Loucy (cell line): ENCODE results near the gene RHEB.

Experiments used
- H2AFZ ChIP-seq: fragments of 200-600 bp; sonication (generic); 2 replicates; pipeline ENCODE4 v1.6.0; 2016; ENCODE audit warnings: antibody characterized with exemption, mild to moderate bottlenecking, low read length, moderate library complexity
- H3F3A ChIP-seq: fragments of 200-600 bp; 2 replicates; pipeline ENCODE4 v1.6.0; 2016; ENCODE audit warnings: antibody characterized with exemption, low read depth, mild to moderate bottlenecking
- H3K27me3 ChIP-seq: fragments of 200-600 bp; sonication (generic); 2 replicates; pipeline ENCODE4 v1.6.1; 2014; ENCODE audit warnings: low read length, mild to moderate bottlenecking; ENCODE audit not compliant: insufficient read depth, poor library complexity, severe bottlenecking
- H3K36me3 ChIP-seq: fragments of 200-600 bp; sonication (generic); 2 replicates; pipeline ENCODE4 v1.6.1; 2016; ENCODE audit warnings: low read length; ENCODE audit not compliant: insufficient read depth
- H3K4me1 ChIP-seq: fragments of 200-600 bp; sonication (generic); 2 replicates; pipeline ENCODE4 v1.5.1; 2014; ENCODE audit warnings: low read length, mild to moderate bottlenecking; ENCODE audit not compliant: insufficient read depth, poor library complexity, severe bottlenecking
- H3K4me2 ChIP-seq: fragments of 200-600 bp; sonication (generic); 2 replicates; pipeline ENCODE4 v1.6.0; 2014; ENCODE audit warnings: antibody characterized with exemption, low read length, low read depth, mild to moderate bottlenecking; ENCODE audit not compliant: poor library complexity, severe bottlenecking
- H3K4me3 ChIP-seq: fragments of 200-600 bp; sonication (generic); 2 replicates; pipeline ENCODE4 v1.5.1; 2014; ENCODE audit warnings: low read length, mild to moderate bottlenecking, mixed read lengths; ENCODE audit not compliant: poor library complexity, severe bottlenecking
- H3K79me2 ChIP-seq: fragments of 200-600 bp; sonication (generic); 2 replicates; pipeline ENCODE4 v1.6.1; 2014; ENCODE audit warnings: low read length; ENCODE audit not compliant: insufficient read depth
- H3K9ac ChIP-seq: fragments of 200-600 bp; sonication (generic); 2 replicates; pipeline ENCODE4 v1.6.0; 2014; ENCODE audit warnings: mild to moderate bottlenecking, low read depth, low read length, moderate library complexity; ENCODE audit not compliant: poor library complexity, severe bottlenecking
- H3K9me2 ChIP-seq: fragments of 200-600 bp; sonication (generic); replicated peaks from 2 replicates; pipeline ENCODE4 v1.6.1; 2016; ENCODE audit warnings: low read depth, low read length, mixed read lengths
- H3K9me3 ChIP-seq: fragments of 200-600 bp; sonication (generic); 2 replicates; pipeline ENCODE4 v1.6.1; 2014; ENCODE audit warnings: mild to moderate bottlenecking, antibody characterized with exemption, low read length, low read depth; ENCODE audit not compliant: insufficient read depth
- H4K20me1 ChIP-seq: fragments of 200-600 bp; sonication (generic); 2 replicates; pipeline ENCODE4 v1.6.0; 2014; ENCODE audit warnings: antibody characterized with exemption, low read length, mild to moderate bottlenecking; ENCODE audit not compliant: insufficient read depth, poor library complexity, severe bottlenecking
- EZH2phosphoT487 ChIP-seq: fragments of 200-600 bp; IDR thresholded peaks from 2 replicates; pipeline ENCODE4 v1.6.1; 2018; ENCODE audit warnings: antibody characterized with exemption, mild to moderate bottlenecking, moderate library complexity, borderline replicate concordance
- TF ChIP-seq, protein P1 (sequence below): fragments of 200-600 bp; sonication (generic); conservative IDR thresholded peaks from 2 replicates; pipeline ENCODE4 v1.5.1; 2014; ENCODE audit warnings: mild to moderate bottlenecking, antibody characterized with exemption, low read length

Gene RHEB

DNA sequence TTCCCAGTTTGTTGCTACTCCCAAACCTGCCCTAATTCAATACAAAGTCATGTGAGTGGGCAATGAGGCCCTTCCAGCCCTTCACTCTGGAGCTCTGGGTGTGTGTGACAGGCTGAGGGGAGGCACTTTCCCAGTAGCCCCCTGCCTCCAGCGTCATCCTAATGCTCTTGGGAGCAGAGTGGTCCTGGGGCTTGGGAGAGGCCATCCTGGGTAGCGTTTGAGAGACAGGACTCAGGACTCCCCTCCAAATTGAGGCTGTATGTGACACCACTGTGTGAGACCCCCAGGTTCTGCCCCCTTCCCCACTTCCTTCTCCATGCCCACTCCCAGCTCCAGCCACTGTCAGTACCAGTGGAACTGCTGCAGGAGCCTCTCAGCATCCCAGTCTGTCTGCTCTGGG is 73.3 kb downstream of the RHEB start:
- no peak overlapping the region for H3K4me2 ChIP-seq
- no peaks in the 10 kb centered on the region for H3K79me2 ChIP-seq
- H3K36me3 ChIP-seq = no peaks in the 10 kb centered on the region
- no peaks in the 10 kb centered on the region for H3F3A ChIP-seq
- no peak overlapping the region for H2AFZ ChIP-seq
- no peaks in the 10 kb centered on the region for H4K20me1 ChIP-seq
- H3K4me1 ChIP-seq = peaks cover 6% of the 10 kb centered on the region
- H3K9me3 ChIP-seq = no peaks in the 10 kb centered on the region
- H3K27me3 ChIP-seq = no peaks in the 10 kb centered on the region
- no peak overlapping the region for H3K9ac ChIP-seq
- TF ChIP-seq, protein P1, sequence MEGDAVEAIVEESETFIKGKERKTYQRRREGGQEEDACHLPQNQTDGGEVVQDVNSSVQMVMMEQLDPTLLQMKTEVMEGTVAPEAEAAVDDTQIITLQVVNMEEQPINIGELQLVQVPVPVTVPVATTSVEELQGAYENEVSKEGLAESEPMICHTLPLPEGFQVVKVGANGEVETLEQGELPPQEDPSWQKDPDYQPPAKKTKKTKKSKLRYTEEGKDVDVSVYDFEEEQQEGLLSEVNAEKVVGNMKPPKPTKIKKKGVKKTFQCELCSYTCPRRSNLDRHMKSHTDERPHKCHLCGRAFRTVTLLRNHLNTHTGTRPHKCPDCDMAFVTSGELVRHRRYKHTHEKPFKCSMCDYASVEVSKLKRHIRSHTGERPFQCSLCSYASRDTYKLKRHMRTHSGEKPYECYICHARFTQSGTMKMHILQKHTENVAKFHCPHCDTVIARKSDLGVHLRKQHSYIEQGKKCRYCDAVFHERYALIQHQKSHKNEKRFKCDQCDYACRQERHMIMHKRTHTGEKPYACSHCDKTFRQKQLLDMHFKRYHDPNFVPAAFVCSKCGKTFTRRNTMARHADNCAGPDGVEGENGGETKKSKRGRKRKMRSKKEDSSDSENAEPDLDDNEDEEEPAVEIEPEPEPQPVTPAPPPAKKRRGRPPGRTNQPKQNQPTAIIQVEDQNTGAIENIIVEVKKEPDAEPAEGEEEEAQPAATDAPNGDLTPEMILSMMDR = no peak
- no peak for TF ChIP-seq EZH2phosphoT487
- H3K4me3 ChIP-seq = no peak overlapping the region
- H3K9me2 ChIP-seq = no peaks in the 10 kb centered on the region

DNA sequence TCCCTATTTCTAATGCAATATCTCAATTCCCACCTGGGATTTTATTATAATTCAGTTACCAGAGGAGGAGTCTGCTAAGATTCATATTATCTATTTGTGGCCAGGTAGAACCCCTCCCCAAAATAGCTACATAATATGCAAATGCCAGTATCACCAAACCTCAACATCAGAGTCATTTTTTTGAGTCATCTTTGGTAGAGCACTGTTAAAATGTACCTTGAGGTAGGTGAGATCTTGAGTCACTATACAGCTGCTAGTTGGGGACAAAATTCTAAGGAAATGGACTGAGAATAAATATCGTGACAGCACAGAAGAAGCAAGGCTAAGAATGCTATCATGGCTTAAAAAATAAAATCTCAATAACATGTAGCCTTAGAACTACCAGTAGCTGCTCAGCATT is 75.1 kb downstream of the RHEB start:
- no peaks in the 10 kb centered on the region for H3K9me2 ChIP-seq
- no peak for TF ChIP-seq EZH2phosphoT487
- TF ChIP-seq, protein P1 = no peak
- no peak overlapping the region for H3K4me3 ChIP-seq
- no peaks in the 10 kb centered on the region for H3F3A ChIP-seq
- H3K4me1 ChIP-seq = peaks cover 16% of the 10 kb centered on the region
- no peaks in the 10 kb centered on the region for H3K79me2 ChIP-seq
- H3K9me3 ChIP-seq = no peaks in the 10 kb centered on the region
- no peak overlapping the region for H3K9ac ChIP-seq
- no peaks in the 10 kb centered on the region for H3K27me3 ChIP-seq
- no peak overlapping the region for H2AFZ ChIP-seq
- H3K4me2 ChIP-seq = no peak overlapping the region
- H4K20me1 ChIP-seq = no peaks in the 10 kb centered on the region
- H3K36me3 ChIP-seq = no peaks in the 10 kb centered on the region

DNA sequence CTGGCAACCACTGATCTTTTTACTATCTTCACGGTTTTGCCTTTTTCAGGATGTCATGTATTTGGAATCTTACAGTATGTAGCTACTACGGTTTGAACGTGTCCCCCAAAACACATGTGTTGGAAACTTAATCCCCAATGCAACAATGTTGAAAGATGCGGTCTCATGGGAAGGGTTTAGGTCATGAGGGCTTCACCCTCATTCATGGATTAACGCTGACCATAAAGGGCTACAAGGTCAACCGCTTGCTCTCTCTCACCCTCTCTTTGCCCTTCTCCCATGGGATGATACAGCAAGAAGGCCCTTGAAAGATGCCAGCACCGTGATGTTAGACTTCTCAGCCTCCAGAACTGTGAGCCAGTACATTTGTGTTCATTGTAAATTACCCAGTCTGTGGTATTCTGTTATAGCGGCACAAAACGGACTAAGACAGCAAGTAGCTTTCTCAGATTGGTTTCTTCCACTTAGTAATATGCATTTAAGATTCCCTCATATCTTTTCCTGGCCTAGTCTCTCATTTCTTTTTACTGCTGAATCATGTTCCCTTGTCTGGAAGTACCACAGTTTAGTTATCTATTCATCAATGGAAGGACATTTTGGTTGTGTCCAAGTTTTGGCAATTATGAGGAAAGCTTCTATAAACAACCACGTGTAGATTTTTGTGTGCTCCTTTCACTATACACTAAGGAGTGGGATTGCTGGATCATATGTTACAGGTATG is 76.8 kb downstream of the RHEB start:
- Histone ChIP-seq H3K4me3 (no peak overlapping the region), H3K36me3 (no peaks in the 10 kb centered on the region), H3K9me3 (no peaks in the 10 kb centered on the region), H4K20me1 (no peaks in the 10 kb centered on the region), H3K4me1 (peaks cover 13% of the 10 kb centered on the region), H3K9ac (no peak overlapping the region), H3K4me2 (no peak overlapping the region), H3K9me2 (no peaks in the 10 kb centered on the region), H2AFZ (no peak overlapping the region), H3K79me2 (no peaks in the 10 kb centered on the region), H3F3A (no peaks in the 10 kb centered on the region), H3K27me3 (no peaks in the 10 kb centered on the region)
- TF ChIP-seq, protein P1 = no peak
- no peak for TF ChIP-seq EZH2phosphoT487
